ENCODE results near the gene GSTP1.

GSTP1 gene

DNA sequence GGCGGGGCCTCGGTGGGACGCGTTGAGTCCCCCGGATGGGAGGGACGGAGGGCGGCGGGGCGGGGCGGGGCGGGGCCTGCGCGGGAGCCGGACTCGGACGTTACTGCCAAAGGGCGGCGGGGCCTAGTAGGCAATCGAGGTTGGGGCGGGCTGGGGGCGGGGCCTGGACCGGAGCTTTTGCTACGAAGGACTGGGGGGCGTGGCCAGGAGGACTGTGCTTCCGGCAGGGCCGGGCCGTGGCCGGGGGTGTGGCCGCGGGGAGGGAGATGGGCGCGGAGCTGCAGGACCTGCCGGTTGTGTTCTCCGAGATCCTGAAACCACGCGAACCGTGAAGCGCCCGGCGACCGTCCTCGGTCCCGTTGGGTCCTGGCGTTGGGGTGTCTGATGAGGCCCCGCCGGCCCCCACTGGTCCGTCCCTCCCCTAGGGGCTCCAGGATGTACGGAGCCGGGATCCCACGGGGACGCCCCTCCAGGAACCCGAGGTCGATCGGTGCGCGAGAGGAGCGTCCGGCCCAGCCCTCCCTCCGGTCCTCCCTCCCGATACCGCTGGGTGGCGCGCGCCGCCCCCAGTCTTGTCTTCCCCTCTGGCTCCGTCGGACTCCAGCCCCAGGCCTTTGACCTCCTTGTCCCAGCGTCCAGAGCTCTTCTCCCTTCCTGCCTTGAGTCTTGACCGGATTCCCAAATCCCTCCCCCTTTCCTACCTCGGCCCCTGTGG lies 46.8 kb downstream of the GSTP1 start:
- DNase-seq (ENCODE audit: low spot score) = peak; percentile 95

- DNase-seq (ENCODE audit: low spot score) = no peak
These were observed 47.3 kb downstream of the GSTP1 start for GRCh38 chr11:67630943-67631331.

DNA sequence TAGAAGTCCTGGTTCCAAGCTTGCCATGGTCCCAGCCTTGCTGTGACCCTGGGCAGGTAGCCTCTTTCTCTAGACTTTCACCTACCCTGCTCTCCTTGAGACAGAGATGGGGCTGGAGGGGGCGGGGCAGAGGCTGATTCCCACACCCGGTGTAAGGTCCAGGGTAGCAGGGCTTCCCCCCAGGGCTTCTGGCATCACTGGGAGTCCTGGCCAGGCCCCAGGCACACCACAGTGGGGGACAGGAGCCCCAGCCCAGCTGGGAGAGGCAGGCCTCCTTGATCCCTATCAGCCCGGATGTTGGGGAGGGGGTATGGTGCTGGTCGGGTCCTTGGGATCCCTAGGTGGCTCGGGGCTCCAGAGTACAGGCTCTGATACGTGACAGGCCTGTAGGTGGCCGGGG lies 47.8 kb downstream of the GSTP1 start:
- DNase-seq (ENCODE audit: low spot score) = no peak

DNA sequence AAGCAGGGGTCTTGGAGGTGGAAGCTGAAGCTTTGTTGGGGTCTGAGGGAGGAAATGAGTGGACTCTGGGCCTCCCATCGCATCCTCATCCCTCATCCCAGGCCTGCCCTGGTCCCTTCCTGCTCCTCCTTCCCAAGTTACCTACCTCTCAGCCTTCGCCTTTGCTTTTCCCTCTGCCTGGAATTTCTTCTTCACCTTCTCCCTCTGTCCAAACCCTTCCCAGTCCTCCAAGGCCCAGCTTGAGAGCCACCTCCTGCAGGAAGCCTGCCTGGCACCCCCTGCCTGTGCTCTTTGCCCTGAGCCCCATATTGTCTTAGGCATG lies 48.2 kb downstream of the GSTP1 start:
- no peak for DNase-seq (ENCODE audit: low spot score)

GRCh38 chr11:67632175-67632981 lies 48.8 kb downstream of the GSTP1 start:
- no peak for DNase-seq (ENCODE audit: low spot score)

DNA sequence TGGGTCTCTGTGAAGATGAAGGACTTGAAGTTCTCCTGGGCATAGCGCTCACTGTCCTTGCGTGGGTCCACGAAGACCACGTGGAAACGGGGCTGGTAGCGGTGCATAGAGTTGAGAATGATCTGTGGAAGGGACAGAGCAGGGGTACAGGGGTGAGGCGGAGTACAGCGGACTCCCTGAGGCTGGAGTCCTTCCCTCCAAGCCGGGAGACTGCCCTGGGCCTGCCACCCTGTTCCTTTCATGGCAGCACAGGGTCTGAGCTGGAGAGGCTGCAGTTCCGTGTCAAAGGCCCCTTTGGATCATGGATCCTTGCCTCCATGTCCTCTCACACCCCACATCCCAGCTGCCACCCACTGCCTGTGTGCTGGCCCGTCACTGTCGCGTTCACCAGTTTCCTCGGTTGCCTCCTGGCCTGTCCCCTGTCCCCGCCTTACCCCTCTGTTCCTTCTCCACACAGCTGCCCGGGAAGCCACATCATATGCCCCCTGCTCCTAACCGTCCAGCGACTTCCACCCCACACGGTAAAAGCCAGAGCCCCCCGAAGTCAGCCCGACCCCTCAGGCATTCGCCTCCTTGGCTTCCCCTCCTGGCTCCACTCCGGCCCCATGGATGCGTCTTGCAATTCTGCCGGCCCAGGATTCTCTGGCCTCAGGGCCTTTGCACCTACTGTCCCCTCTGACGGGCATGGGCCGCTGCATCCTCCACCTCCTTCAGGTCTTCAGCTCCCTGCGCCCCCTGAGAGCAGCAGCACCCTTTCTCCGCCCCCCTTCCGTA lies 49.6 kb downstream of the GSTP1 start:
- no peak for DNase-seq (ENCODE audit: low spot score)

DNA sequence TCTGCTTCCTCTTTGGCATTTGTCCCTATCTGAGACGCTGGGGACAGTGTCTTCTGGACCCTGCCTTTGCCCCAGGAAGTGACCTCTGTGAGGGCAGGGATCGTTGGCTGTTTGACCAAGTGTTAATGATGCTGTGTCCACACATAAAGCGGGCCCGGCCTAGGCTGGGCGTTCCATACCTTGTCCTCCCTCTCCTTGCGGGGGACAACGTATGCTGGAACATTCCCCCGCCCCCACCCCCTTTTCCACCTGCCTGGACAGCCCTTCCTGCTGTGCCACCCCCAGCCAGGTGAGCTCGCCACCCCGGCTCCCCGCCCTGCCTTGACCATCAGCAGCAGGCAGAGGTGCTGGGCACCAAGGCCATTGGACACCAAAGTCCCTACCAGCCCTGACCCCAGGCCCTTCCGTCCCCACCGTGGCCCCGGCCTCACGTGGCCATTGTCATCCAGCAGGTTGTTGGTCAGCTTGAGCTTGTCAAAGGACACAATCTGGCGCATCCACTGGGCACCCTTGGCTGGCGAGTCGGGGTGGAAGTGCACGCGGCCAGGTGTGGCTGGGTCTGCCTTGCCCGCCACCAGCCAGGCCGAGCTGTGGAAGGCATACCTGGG lies 50.2 kb downstream of the GSTP1 start:
- DNase-seq (ENCODE audit: low spot score) = no peak

DNA sequence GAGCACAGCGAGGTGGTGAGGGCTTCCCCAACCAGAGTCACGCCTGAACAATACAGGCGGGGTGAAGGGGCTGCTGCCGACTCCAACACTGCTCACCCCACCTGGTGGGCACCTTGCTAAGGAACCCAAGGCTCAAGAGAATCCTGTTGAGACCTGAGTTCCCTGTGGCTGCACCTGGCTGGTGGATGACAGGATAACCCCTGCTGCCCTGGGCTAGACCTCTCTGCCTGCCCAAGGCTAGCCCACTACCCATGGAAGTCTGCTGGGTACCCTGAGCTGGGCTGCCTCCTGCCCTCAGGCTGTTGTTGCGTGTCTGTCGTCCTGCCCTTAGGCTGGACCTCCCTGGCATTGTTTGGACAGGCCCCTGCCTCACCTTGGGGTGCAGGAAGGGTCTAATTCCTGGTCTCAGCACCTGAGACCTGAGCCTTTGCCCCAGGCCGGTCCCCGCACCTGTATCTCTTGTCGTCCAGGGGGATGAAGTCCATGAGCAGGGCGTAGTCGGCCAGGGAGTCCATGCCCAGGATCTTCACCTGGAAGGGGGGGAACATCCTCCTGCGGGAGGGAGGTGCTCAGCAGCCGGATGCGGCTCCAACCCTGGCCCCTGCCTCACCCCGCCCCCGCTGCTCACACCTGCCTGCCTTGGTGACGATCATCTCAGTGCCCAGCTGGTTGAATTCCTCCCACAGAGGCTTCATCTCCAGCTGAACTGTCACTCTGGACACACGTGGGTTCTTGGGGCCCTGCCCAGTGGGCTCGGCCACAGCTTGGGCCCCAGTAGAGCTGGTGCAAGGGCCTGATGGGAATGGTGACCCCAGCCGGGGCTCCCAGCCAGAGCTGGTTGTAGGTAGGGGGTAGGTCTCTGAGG lies 51.0 kb downstream of the GSTP1 start:
- DNase-seq (ENCODE audit: low spot score) = no peak

DNA sequence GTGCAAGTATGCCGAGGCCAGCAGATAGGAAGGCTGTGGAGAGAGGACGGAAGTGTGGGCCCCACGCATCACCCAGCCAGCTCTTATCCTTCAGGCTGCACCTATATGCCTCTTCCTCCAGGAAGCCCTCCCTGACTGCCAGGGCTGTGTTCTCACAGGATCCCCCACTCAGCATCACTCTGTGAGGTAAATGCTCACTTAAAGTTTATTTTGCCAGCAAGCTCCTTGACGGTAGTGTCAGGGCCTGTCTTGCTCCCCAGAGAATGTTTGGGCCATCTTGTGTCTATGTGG lies 51.6 kb downstream of the GSTP1 start:
- no peak for DNase-seq (ENCODE audit: low spot score)

Measured in kidney capillary endothelial cell (primary cell).